Measurements from ENCODE around the gene HS3ST4. TPM values are rescaled to one million over a fixed set of nuclear protein-coding genes. Genes with fewer than 3 reads are reported as not detected.

Gene HS3ST4
- total RNA-seq, 1 experiment from 2014 or later, result not detected

DNA sequence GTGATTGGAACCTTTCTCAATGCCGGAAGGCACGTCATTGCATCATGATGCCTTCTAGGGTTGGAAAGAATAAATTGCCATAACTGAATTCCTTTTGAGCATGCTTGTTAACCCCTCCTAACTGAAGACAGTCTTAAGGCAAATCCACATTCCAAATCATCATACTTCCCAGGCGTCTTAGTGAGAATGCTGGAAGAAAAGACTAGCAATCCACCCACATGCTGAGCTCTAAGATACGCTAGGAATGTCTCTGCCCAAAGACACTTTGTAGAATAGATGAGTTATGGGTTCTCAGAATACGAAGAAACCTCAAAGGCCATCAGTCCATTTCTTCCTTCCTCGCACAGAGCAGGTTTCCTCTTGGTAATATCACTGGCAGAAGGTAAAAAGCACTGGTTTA, 486.5 kb downstream of the HS3ST4 start:
- ChIA-PET RAD21 (ENCODE audit: low non-redundant PET in 1 of 2, low total read pairs in 2 of 2, uncharacterized antibody in 2 of 2, unreplicated experiment in 2 of 2) (interaction anchor here in 1 of 2 experiments (0.7 kb wide), 1 partner anchor 573 kb away, joined by 3 read pairs; no protein-coding TSS in a partner anchor), CTCF (no interaction called here), POLR2A (no interaction called here)
- no peak overlapping the region for H3K4me2 ChIP-seq (ENCODE audit: low read length)
- no peak overlapping the region for H3K27ac ChIP-seq (ENCODE audit: low read depth, low read length)
- H4K20me1 ChIP-seq (ENCODE audit: insufficient read depth), result no peaks in the 10 kb centered on the region
- H3K9me3 ChIP-seq (ENCODE audit: control insufficient read depth in 1 of 2, insufficient read depth in 1 of 2, low read depth in 1 of 2, low read length in 2 of 2), result peaks cover 6 to 11% of the 10 kb centered on the region in 2 experiments; a peak in 2 of 4 replicates
- no TSS peak for BruUV-seq (replicated peaks)
- TF ChIP-seq, protein P1, sequence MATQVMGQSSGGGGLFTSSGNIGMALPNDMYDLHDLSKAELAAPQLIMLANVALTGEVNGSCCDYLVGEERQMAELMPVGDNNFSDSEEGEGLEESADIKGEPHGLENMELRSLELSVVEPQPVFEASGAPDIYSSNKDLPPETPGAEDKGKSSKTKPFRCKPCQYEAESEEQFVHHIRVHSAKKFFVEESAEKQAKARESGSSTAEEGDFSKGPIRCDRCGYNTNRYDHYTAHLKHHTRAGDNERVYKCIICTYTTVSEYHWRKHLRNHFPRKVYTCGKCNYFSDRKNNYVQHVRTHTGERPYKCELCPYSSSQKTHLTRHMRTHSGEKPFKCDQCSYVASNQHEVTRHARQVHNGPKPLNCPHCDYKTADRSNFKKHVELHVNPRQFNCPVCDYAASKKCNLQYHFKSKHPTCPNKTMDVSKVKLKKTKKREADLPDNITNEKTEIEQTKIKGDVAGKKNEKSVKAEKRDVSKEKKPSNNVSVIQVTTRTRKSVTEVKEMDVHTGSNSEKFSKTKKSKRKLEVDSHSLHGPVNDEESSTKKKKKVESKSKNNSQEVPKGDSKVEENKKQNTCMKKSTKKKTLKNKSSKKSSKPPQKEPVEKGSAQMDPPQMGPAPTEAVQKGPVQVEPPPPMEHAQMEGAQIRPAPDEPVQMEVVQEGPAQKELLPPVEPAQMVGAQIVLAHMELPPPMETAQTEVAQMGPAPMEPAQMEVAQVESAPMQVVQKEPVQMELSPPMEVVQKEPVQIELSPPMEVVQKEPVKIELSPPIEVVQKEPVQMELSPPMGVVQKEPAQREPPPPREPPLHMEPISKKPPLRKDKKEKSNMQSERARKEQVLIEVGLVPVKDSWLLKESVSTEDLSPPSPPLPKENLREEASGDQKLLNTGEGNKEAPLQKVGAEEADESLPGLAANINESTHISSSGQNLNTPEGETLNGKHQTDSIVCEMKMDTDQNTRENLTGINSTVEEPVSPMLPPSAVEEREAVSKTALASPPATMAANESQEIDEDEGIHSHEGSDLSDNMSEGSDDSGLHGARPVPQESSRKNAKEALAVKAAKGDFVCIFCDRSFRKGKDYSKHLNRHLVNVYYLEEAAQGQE (IDR thresholded peaks at IDR 0.05; ENCODE audit: low read depth), result no peak
- TF ChIP-seq, protein P2, sequence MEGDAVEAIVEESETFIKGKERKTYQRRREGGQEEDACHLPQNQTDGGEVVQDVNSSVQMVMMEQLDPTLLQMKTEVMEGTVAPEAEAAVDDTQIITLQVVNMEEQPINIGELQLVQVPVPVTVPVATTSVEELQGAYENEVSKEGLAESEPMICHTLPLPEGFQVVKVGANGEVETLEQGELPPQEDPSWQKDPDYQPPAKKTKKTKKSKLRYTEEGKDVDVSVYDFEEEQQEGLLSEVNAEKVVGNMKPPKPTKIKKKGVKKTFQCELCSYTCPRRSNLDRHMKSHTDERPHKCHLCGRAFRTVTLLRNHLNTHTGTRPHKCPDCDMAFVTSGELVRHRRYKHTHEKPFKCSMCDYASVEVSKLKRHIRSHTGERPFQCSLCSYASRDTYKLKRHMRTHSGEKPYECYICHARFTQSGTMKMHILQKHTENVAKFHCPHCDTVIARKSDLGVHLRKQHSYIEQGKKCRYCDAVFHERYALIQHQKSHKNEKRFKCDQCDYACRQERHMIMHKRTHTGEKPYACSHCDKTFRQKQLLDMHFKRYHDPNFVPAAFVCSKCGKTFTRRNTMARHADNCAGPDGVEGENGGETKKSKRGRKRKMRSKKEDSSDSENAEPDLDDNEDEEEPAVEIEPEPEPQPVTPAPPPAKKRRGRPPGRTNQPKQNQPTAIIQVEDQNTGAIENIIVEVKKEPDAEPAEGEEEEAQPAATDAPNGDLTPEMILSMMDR (IDR thresholded peaks at IDR 0.05 in 2 of 3, conservative IDR thresholded peaks at IDR 0.05 in 1 of 3; ENCODE audit: borderline replicate concordance in 1 of 3, insufficient read depth in 1 of 3, low read depth in 2 of 3, low read length in 2 of 3), result no peak
- TF ChIP-seq TCF7L2 (IDR thresholded peaks at IDR 0.05; ENCODE audit: borderline replicate concordance, extremely low read depth, insufficient read depth, insufficient read length) (no peak), EGR1 (IDR thresholded peaks at IDR 0.05; ENCODE audit: low read depth) (no peak), YY1 (IDR thresholded peaks at IDR 0.05; ENCODE audit: extremely low read depth, insufficient replicate concordance, low read depth, low read length) (no peak), POLR2AphosphoS5 (IDR thresholded peaks at IDR 0.05; ENCODE audit: low read depth, low read length) (no peak), POLR2A (IDR thresholded peaks at IDR 0.05; ENCODE audit: borderline replicate concordance, extremely low read depth, insufficient read depth, insufficient read length) (no peak), SIN3A (IDR thresholded peaks at IDR 0.05; ENCODE audit: low read depth) (no peak), ZNF274 (IDR thresholded peaks at IDR 0.05; ENCODE audit: low read depth, low read length) (no peak), EZH2 (IDR thresholded peaks at IDR 0.05) (no peak), JUND (IDR thresholded peaks at IDR 0.05) (no peak), SP1 (IDR thresholded peaks at IDR 0.05; ENCODE audit: low read depth) (no peak), SRF (IDR thresholded peaks at IDR 0.05; ENCODE audit: low read depth) (no peak), FOSL1 (IDR thresholded peaks at IDR 0.05; ENCODE audit: low read depth) (no peak), ELF1 (IDR thresholded peaks at IDR 0.05; ENCODE audit: borderline replicate concordance, low read depth) (no peak), RAD21 (IDR thresholded peaks at IDR 0.05; ENCODE audit: low read depth) (no peak)
- TF ChIP-seq, protein P3, sequence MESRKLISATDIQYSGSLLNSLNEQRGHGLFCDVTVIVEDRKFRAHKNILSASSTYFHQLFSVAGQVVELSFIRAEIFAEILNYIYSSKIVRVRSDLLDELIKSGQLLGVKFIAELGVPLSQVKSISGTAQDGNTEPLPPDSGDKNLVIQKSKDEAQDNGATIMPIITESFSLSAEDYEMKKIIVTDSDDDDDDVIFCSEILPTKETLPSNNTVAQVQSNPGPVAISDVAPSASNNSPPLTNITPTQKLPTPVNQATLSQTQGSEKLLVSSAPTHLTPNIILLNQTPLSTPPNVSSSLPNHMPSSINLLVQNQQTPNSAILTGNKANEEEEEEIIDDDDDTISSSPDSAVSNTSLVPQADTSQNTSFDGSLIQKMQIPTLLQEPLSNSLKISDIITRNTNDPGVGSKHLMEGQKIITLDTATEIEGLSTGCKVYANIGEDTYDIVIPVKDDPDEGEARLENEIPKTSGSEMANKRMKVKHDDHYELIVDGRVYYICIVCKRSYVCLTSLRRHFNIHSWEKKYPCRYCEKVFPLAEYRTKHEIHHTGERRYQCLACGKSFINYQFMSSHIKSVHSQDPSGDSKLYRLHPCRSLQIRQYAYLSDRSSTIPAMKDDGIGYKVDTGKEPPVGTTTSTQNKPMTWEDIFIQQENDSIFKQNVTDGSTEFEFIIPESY (IDR thresholded peaks at IDR 0.05; ENCODE audit: extremely low read depth, insufficient replicate concordance, low read length), result no peak
- H3K4me3 ChIP-seq (replicated peaks in 1 of 2; ENCODE audit: low read depth in 1 of 2, low read length in 2 of 2), result no peak overlapping the region
- H3K4me1 ChIP-seq (ENCODE audit: control insufficient read depth in 1 of 2, insufficient read depth in 2 of 2, low read length in 2 of 2), result no peaks in the 10 kb centered on the region
- no peaks in the 10 kb centered on the region for H3K9me2 ChIP-seq (ENCODE audit: insufficient read depth)
- H3K27me3 ChIP-seq (ENCODE audit: insufficient read depth, low read length), result no peaks in the 10 kb centered on the region
- no peak for ATAC-seq
- no peak overlapping the region for H2AFZ ChIP-seq (ENCODE audit: low read depth, low read length, poor library complexity, severe bottlenecking)
- DNase-seq (ENCODE audit: low read depth, low spot score), result no peak
- H3K79me2 ChIP-seq (ENCODE audit: insufficient read depth, low read length), result no peaks in the 10 kb centered on the region
- intact Hi-C loops (cut with micrococcal nuclease), result no loop called here
- H3K9ac ChIP-seq (ENCODE audit: low read length), result no peak overlapping the region
- H3K36me3 ChIP-seq (ENCODE audit: control insufficient read depth in 1 of 2, insufficient read depth in 2 of 2, low read length in 2 of 2), result no peaks in the 10 kb centered on the region

Measured in HCT116 (cell line).